Left ventricle myocardium superior (tissue), 1 donor: Measurements from ENCODE around the gene DBX1. TPM values are rescaled to one million over a fixed set of nuclear protein-coding genes. Genes with fewer than 3 reads are reported as not detected.
A peak's percentile ranks its signal among the peaks of the same experiment; 100 is the strongest.
"Not testable (repeated sequence)": the region's sequence is repeated elsewhere in the genome, so short reads cannot be mapped to it uniquely, and the experiment has no call there.

Experiments
- ATAC-seq: fragments of 200-7000 bp; cut with Tn5 transposase; one replicate; pipeline ENCODE4 v1.9.1; 2020; ENCODE audit warnings: mild to moderate bottlenecking, moderate library complexity
- DNase-seq: peaks from one replicate; pipeline ENCODE4 v3.0.0-alpha.2; 2020
- intact Hi-C: fragments of 100-400 bp; cut with micrococcal nuclease; formaldehyde crosslinking; loops from one replicate; pipeline ENCODE4 v1.11.0; 2022
- total RNA-seq: library from RNA; stranded (reverse); fragmentation: NEBNext Ultra II Directional; extraction: Animal tissue kit (Norgen Biotek cat#: 25700); gene quantifications from one replicate; pipeline ENCODE4 v1.2.1, GENCODE V29; 2021
- donor health status: DM: no; HTN: yes; CAD: no; lungs with severe emphysema.

DBX1 gene
- total RNA-seq, 1 donor from 2014 or later, result not detected

- DNase-seq (no peak), ATAC-seq (no peak)
- intact Hi-C loops, result loop anchor here (5.0 to 10.0 kb wide), 2 partner anchors 192 to 225 kb away; no protein-coding TSS in a partner anchor
Measured at GRCh38 chr11:20129665-20130064, 30.6 kb downstream of the DBX1 start.

DNA sequence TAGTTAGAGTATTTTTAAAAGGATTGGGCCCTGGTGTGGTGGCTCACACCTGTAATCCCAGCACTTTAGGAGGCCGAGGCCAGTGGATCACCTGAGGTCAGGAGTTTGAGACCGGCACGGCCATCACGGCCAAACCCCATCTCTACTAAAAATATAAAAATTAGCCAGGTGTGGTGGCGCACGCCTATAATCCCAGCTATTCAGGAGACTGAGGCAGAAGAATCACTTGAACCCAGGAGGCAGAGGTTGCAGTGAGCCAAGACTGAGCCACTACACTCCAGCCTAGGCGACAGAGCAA lies 31.8 kb downstream of the DBX1 start:
- intact Hi-C loops, result loop anchor here (10.0 kb wide), 1 partner anchor 226 kb away; no protein-coding TSS in a partner anchor
- ATAC-seq, DNase-seq: not testable (repeated sequence)

DNA sequence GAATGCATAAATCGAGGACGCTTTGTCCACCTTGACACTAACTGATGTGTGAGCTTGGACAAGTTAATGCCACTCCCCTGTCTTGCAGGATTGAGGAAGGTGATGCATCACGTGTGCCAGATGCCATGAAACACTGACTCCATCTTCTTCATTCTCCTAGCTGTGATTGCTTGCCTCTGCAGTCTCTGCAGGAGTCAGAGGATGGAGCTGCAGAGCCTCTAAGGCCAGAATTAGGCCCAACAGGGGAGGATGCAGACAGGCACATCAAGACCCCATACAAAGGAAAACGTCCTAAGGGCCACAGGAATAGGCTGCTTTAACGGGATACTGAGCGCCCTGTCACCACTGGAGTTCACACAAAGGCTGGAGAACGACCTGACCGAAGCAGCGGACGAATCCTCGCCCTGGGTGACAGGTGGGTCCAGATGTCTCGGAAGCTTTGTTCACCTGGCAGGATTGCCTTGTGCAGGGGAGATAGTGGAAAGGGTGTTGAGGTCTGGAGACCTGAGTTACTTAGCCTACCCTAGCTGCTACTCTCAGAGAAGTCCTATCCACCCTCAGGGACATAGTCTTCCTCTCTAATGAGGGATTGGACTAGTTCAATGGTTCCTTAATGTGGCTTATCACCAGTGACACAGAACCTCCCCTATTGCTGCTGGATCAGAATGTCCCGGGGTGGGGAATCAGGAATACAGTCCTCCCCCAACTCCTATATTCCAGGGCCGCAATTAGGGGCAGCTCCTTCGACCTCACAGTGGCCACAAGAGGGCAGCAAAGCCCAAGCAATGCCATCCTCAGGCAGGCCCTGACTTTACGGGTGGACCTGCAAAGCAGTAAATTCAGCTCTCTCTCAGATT lies 32.4 kb downstream of the DBX1 start:
- peak; percentile 80 for DNase-seq
- intact Hi-C loops, result loop anchor here (10.0 kb wide), 1 partner anchor 227 kb away; no protein-coding TSS in a partner anchor

GRCh38 chr11:20126724-20127123 lies 33.6 kb downstream of the DBX1 start:
- DNase-seq (no peak), ATAC-seq (no peak)
- intact Hi-C loops, result loop anchor here (10.0 kb wide), 1 partner anchor 228 kb away; no protein-coding TSS in a partner anchor

More for the DNA sequence above, 32.4 kb downstream of the DBX1 start:
- peak; percentile 82 for ATAC-seq

- no peak for ATAC-seq
- intact Hi-C loops, result loop anchor here (10.0 kb wide), 1 partner anchor 229 kb away; no protein-coding TSS in a partner anchor
- no peak for DNase-seq
Measured at GRCh38 chr11:20125927-20126326, 34.3 kb downstream of the DBX1 start.

DNA sequence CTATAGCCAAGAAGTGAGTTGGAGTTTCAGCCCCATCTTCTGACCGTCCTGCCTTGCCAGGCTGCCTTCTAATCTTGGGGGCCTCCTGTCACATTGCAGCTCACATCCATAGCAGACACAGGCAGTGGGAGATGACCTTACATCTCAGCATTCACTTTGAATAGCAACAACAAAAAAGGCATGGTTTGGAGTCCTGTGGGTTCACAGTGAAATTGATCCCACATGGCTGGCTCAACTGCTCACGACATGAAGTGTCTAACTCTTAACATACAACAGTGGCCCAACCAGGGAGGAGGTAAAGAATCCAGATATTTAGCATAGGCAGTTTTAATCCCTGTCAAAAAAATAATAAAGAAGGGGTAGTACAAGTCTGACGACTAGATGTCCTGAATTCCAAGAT lies 38.1 kb downstream of the DBX1 start:
- DNase-seq (no peak), ATAC-seq (no peak)
- intact Hi-C loops, result loop anchor here (10.0 kb wide), 1 partner anchor 233 kb away; no protein-coding TSS in a partner anchor

DNA sequence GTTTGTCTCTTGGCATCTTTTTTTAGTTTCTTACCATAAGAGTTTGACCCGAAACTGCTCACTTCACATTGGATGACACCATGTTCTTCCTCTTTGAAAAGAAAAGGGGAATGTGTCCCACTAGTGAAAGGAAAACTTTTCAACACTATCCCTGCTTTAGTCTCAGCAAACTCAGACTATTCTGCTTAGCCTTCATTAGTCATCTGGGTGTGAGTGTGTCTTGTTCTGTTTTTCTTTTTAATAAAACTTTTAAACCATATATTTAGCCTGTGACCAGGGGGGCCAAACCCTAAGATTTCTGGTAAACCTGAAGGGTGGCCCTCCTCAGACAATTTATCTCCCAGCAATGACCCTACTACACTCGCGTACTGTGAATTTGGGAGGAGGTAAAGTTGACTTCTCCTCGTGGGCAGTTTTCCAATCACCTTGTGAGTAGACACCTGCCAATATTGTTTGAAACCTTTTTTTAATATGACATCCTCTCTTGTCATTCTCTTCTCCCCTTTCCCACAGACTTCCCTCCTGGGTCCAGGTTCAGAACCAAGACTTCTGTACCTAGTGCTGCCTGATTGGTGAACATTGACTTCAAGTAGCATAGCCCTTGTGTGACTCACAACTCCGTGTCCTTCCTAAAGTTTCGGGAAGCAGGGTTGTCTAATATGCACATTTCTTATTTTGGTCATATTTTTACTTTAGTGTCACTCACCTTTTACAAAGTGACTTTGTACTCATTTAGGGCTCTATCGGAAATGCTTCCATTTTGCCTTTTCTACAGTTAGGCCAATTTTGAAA lies 39.9 kb downstream of the DBX1 start:
- ATAC-seq (no peak), DNase-seq (no peak)
- intact Hi-C loops, result loop anchor here (10.0 kb wide), 1 partner anchor 234 kb away; no protein-coding TSS in a partner anchor

- DNase-seq (no peak), ATAC-seq (no peak)
- intact Hi-C loops, result no loop called here
Measured at GRCh38 chr11:20119315-20119714, 41.0 kb downstream of the DBX1 start.

GRCh38 chr11:20118209-20118608 lies 42.1 kb downstream of the DBX1 start:
- DNase-seq, result no peak
- ATAC-seq, result no peak
- intact Hi-C loops, result no loop called here

DNA sequence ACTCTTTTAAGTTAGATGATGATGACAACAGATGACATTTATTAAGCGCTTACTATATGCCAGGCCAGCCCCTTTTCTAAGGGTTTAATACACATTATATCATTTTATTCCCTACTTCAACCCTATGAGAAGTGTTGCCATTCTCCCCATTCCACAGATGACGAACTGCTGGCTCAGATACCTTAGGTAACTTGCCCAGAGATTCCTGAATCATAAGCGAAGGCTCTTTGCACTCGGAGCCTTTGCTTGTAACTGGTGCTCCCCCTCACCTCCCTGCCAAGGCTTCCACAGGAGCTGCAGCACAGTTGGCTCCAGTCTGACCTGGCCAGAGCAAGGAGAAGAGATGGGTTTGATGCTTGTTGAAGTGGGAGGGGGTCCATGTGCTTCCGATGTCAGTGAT lies 43.0 kb downstream of the DBX1 start:
- DNase-seq (no peak), ATAC-seq (no peak)
- intact Hi-C loops, result no loop called here

GRCh38 chr11:20116825-20117224 lies 43.5 kb downstream of the DBX1 start:
- ATAC-seq (no peak), DNase-seq (no peak)
- intact Hi-C loops, result no loop called here

DNA sequence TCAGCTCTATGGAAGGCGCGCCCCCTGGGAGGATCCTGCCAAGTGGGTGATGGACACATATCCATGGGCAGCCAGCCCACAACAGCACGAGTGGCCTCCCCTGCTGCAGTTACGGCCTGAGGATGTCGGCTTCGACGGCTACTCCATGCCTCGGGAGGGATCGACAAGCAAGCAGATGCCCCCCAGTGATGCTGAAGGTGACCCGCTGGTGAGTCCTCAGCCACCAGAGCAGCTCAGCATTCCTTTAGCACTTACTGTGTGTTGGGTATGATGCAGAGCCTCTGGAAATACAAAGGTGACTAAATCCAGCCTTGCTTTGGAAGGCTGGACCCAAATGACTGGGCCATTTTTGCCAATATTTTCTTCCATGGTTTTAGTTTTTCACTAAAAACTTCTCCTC lies 45.7 kb downstream of the DBX1 start:
- intact Hi-C loops, result loop anchor here (5.0 kb wide), 2 partner anchors 67 to 162 kb away; no protein-coding TSS in a partner anchor
- no peak for DNase-seq
- ATAC-seq, result no peak

DNA sequence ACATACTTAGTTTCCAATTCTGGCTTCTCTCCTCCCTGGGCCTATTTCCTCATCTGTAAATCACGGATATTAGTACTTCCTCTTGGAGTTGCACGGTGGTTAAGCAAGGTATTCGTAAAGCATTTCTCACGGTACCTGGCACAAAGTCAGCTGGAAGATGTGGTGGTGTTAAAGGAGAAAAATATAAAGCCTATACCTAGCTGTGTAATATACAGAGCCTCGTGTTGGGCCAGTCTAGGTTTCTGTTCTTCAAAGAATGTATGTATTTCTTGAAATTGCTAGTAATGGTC lies 47.2 kb downstream of the DBX1 start:
- intact Hi-C loops, result loop anchor here (5.0 kb wide), 2 partner anchors 66 to 161 kb away; no protein-coding TSS in a partner anchor
- ATAC-seq (no peak), DNase-seq (no peak)

GRCh38 chr11:20112291-20113148 lies 47.8 kb downstream of the DBX1 start:
- DNase-seq (peak; percentile 84), ATAC-seq (peak; percentile 96)
- intact Hi-C loops, result loop anchor here (5.0 kb wide), 2 partner anchors 65 to 160 kb away; no protein-coding TSS in a partner anchor

GRCh38 chr11:20111871-20112270 lies 48.4 kb downstream of the DBX1 start:
- intact Hi-C loops, result loop anchor here (5.0 kb wide), 2 partner anchors 65 to 160 kb away; no protein-coding TSS in a partner anchor
- peak; percentile 8 for ATAC-seq
- no peak for DNase-seq

DNA sequence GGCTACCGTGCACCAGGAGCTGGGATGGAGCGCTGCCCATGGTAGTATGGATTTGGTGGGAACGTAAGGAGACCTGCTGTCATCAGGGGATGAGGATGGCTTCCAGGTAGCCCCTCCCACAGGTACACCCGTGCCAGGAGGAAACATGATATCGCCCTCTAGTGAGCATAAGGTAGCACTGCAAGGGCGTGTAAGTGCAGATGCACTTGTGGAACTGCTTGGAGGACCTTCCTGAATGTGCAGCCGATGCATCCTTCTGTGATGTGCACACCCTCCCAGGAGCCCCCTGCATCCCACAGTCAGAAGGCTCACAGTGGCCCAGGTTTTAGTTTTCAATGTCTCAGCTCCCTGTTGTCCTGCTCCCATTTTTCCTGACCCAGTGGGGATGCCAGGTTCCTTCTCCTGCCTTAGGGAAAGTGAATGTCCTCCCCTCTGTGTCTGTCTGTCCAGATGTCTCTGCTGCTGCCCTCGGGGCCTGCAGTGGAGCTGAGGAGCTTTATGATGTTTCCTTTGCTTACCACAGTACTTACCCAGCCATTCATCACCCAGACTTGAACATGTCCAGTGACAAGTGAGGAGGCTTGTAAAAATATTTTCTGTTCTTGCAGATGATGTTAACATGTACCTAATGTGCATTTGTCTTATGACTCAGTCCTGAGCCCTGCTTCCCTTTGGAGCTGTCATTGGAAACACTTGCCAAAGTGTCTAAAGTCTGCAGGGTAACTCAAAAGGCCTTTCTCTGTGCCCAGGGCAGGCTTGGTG lies 49.2 kb downstream of the DBX1 start:
- no peak for DNase-seq
- peak; percentile 47 for ATAC-seq
- intact Hi-C loops, result loop anchor here (5.0 kb wide), 2 partner anchors 64 to 159 kb away; no protein-coding TSS in a partner anchor

- DNase-seq (no peak), ATAC-seq (no peak)
- intact Hi-C loops, result loop anchor here (5.0 kb wide), 2 partner anchors 63 to 158 kb away; no protein-coding TSS in a partner anchor
Measured at GRCh38 chr11:20109731-20110445, 50.4 kb downstream of the DBX1 start.
